22Rv1 (cell line): ENCODE measurements around the gene RPS28.
"Not testable (repeated sequence)": the region's sequence is repeated elsewhere in the genome, so short reads cannot be mapped to it uniquely, and the experiment has no call there.

Source experiments
- H3K27ac ChIP-seq: fragments of 450-650 bp; 2 replicates; pipeline ENCODE4 v1.5.1; 2017
- ZFX ChIP-seq: fragments of 450-650 bp; IDR thresholded peaks from 2 replicates; pipeline ENCODE4 v1.6.1; 2017; ENCODE audit warnings: antibody characterized with exemption, borderline replicate concordance
- TF ChIP-seq, protein P1 (sequence below): fragments of 450-650 bp; IDR thresholded peaks from 2 replicates; pipeline ENCODE4 v1.5.1; 2017; ENCODE audit warnings: mild to moderate bottlenecking

Gene RPS28

DNA sequence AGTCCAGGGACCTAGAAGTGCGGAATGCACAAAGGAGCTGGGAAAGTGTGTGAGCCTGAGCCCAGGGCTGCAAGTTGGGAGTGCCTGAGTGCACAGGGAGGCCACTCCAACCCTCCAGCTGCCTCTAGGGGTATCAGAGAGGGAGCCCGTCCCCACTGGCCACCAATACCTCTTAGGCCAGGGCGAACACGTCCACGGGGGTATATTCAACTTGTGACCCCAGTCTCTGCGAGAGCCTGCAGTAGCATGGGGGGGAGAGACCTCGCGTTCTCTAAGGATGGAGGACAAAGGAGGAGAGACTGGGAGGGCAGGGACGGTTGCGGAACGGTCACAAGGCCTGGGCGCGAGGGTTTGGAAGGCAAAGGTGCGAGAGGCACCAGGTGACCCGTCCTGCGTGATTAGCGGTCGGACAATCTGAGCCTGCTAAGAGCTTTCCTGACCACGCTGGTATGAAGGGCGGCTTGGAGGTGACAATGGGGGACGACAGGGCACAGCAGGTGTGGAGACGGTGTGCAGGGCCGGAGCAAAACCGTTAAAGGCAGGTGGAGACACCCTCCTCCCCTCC is 13.8 kb upstream of the RPS28 start:
- TF ChIP-seq, protein P1, sequence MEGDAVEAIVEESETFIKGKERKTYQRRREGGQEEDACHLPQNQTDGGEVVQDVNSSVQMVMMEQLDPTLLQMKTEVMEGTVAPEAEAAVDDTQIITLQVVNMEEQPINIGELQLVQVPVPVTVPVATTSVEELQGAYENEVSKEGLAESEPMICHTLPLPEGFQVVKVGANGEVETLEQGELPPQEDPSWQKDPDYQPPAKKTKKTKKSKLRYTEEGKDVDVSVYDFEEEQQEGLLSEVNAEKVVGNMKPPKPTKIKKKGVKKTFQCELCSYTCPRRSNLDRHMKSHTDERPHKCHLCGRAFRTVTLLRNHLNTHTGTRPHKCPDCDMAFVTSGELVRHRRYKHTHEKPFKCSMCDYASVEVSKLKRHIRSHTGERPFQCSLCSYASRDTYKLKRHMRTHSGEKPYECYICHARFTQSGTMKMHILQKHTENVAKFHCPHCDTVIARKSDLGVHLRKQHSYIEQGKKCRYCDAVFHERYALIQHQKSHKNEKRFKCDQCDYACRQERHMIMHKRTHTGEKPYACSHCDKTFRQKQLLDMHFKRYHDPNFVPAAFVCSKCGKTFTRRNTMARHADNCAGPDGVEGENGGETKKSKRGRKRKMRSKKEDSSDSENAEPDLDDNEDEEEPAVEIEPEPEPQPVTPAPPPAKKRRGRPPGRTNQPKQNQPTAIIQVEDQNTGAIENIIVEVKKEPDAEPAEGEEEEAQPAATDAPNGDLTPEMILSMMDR = peak; percentile 16; the same call in 1 of the 2 replicates
- TF ChIP-seq ZFX = no peak
- H3K27ac ChIP-seq = peak overlapping the region; percentile 93

DNA sequence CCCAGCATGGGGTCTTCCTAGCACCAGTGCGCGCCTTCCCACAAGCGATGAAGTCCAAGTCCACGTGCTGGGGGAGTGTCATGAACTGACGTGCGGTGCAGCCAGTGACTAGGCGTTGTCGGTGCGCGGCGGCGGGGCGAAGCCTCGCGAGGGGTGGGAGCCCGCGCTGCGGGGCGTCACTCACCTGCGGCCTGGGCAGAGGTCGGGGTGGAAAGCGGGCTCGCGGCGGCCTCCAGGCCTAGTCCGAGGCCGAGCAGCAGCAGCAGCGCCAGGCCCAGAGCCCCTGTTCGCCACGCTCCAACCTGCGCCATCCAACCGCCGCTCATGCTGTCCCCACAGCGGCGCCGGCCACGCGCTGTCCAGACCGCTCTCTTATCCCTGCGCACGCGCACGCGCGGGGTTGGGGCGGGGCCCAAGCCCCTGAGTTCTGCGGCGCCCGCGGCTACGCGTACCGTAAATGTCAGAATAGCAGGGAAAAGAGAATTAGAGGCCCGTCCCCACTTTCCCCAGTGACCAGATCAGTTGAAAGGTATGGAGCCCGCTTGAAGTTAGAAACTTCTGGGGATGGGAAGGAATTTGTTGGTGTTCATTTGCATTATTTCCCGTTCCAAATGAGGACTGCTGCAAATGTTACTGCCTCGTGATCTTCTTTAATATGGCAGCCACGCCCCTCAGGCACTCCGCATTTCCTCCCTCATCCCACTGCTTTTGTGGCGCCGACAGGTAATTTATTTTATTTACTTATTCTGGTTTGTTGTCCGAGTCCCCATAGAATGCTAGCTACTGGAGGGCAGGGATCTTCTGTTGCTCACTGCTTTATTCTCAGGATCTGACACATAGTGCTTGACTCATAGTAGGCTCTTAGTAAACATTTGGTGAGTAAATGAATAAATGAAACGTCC is 13.1 kb upstream of the RPS28 start, which contains the start of gene CD320:
Gene CD320, minus strand, starts transcription at position 394 of the 902 bp plus-strand sequence. Its CDS starts 68 bp downstream, at position 326.
- peak within 1 kb of the TSS; percentile 93 for H3K27ac ChIP-seq
- TF ChIP-seq ZFX = no peak
- TF ChIP-seq, protein P1 = no peak

GRCh38 chr19:8308891-8309291 is 12.4 kb upstream of the RPS28 start:
- TF ChIP-seq, protein P1 = no peak
- TF ChIP-seq ZFX = no peak
- peak overlapping the region; percentile 93 for H3K27ac ChIP-seq

DNA sequence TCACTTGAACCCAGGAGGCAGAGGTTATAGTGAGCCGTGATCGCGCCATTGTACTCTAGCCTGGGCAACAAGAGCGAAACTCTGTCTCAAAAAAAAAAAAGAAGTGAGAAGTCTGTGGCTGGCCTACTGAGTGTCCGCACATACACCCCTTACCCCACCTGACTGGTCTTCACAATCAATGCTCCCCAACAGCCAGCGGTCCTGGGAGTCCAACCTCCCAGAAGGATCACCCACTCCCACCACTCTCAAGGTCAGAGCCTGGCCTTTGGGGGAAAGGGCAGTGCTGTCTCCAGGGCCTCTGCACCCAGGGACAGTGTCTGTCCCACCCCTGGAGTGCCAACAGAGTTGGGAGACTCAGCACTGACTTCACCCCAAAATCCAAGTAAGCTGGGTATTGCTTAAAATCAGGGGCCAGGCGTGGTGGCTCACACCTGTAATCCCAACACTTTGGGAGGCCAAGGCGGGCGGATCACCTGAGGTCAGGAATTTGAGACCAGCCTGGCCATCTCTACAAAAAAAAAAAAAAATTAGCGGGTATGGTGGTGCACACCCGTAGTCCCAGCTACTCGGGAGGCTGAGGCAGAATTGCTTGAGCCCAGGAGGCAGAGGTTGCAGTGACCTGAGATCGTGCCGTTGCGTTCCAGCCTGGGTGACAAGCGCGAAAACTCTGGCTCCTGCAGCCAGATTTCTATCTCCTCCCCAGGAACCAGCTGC is 10.8 kb upstream of the RPS28 start:
- peak overlapping the region; percentile 93 for H3K27ac ChIP-seq
- no peak for TF ChIP-seq ZFX
- TF ChIP-seq, protein P1 = no peak

DNA sequence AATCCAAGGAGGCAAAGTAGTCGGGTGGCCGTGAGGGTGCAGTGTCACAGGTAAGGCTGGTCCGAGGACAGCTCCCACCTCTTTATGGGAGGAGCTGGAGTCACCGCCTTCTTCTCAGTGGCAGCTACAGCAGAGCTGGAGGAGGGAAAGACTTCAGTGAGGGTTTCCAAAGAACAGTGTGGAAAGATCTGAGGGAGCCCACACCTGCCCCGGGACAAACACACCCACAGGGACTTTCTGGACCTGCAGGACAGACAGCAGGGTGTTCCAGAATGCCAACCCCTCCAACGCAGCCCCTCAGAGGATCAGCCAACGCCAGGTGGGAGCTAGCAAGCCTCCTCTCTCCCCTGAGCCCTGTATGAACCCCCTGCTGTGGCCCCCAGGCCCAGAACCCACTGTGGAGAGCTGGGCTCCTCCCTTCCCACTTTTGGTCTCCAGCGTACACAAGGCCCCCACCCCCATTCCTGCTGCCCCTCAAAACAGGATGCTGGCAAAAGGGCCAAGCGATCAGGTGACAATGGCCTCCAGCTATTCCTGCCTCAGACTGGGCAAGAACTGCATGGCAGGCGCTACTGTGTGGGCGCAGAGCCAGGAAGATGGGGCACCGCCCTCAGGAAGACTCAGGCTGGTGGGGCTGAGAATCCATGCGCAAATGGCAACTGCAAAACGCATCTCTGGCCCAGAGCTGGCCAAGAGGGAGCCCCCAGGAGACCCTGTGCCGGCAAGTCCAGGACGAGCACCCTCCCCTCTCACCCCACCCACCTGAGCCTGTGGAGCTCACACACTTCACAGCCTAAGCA is 9.6 kb upstream of the RPS28 start:
- H3K27ac ChIP-seq = peak overlapping the region; percentile 93
- TF ChIP-seq, protein P1 = no peak
- TF ChIP-seq ZFX = no peak

DNA sequence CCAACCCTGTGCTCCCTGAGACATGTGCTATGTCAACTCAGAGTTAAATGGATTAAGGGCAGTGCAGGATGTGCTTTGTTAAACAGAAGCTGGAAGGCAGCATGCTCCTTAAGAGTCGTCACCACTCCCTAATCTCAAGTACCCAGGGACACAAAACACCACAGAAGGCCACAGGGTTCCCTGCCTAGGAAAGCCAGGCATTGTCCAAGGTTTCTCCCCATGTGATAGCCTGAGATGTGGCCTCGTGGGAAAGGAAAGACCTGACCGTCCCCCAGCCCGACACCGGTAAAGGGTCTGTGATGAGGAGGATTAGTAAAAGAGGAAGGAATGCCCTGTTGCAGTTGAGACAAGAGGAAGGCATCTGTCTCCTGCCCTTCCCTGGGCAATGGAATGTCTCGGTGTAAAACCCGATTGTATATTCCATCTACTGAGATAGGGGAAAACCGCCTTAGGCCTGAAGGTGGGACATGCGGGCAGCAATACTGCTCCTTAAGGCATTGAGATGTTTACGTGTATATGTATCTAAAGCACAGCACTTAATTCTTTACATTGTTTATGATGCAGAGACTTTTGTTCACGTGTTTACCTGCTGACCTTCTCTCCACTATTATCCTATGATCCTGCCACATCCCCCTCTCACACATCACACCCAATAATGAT is 6.2 kb upstream of the RPS28 start:
- not testable (repeated sequence) for H3K27ac ChIP-seq
